ENCODE data around the gene ISL1.

Gene ISL1

DNA sequence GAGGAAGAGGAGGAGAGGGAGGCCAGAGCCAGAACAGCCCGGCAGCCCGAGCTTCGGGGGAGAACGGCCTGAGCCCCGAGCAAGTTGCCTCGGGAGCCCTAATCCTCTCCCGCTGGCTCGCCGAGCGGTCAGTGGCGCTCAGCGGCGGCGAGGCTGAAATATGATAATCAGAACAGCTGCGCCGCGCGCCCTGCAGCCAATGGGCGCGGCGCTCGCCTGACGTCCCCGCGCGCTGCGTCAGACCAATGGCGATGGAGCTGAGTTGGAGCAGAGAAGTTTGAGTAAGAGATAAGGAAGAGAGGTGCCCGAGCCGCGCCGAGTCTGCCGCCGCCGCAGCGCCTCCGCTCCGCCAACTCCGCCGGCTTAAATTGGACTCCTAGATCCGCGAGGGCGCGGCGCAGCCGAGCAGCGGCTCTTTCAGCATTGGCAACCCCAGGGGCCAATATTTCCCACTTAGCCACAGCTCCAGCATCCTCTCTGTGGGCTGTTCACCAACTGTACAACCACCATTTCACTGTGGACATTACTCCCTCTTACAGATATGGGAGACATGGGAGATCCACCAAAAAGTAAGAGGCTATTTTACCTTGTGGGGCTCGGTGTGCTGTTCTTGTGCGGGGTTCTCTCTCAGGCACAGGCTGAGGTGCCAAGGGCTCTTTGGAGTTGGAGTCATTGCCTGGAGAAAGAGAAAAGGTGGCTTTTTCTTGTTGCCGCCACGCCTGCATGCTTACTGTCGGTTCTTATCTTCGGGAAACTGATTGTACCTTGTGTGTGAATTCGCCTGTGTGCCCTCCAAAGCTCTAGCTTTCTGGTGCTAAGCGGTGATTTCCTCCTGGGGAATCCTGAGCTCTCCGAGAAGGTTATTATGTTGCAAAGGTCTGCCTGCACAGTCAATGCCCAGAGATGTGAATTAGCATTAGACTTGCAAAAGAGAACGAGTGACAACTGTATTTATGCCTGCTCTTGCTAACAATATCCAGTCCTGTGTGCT, at the start of gene ISL1:
ISL1 (plus strand) TSS at position 318 of the 991 bp plus-strand sequence; CDS start at position 542, 224 bp downstream.
- Histone ChIP-seq H3K4me3 (peak within 1 kb of the TSS in 6 of 7 experiments; percentile 5 to 48 (median 24)), H3K27ac (peak within 1 kb of the TSS in 1 of 21 experiments; percentile 11)

GRCh38 chr5:51336878-51337277, 46.4 kb upstream of the ISL1 start:
- no peak overlapping the region for H3K4me3 ChIP-seq
- H3K27ac ChIP-seq = no peak overlapping the region

GRCh38 chr5:51345106-51345505, 38.1 kb upstream of the ISL1 start:
- Histone ChIP-seq H3K27ac (no peak overlapping the region), H3K4me3 (no peak overlapping the region)

- no peak overlapping the region for H3K27ac ChIP-seq
- H3K4me3 ChIP-seq = no peak overlapping the region
Observed at GRCh38 chr5:51347157-51347556, 36.1 kb upstream of the ISL1 start.

DNA sequence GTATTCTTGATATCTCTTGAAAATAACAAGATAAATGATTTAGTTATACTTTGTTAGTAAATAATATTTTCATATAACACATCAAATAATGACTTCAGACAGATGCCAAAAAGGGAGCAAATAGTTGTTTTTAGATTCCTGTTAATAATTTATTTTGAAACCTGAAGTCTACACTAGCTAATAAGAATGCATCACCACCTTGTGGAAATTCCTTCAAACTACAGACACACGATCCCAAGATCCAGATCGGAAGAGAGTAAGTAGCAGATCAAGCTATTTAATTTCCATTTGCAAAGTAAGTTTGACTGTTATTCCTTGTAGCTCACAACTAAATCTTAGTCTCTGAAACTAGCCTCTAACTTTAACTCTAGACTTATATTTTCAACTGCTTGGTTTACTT, 35.5 kb upstream of the ISL1 start:
- Histone ChIP-seq H3K4me3 (no peak overlapping the region), H3K27ac (no peak overlapping the region)

GRCh38 chr5:51371052-51371451, 12.2 kb upstream of the ISL1 start:
- H3K27ac ChIP-seq = no peak overlapping the region
- no peak overlapping the region for H3K4me3 ChIP-seq

GRCh38 chr5:51373880-51374523, 9.2 kb upstream of the ISL1 start:
- Histone ChIP-seq H3K4me3 (no peak overlapping the region), H3K27ac (no peak overlapping the region)

GRCh38 chr5:51375084-51375483, 8.2 kb upstream of the ISL1 start:
- H3K27ac ChIP-seq = no peak overlapping the region
- H3K4me3 ChIP-seq = no peak overlapping the region

GRCh38 chr5:51376509-51376908, 6.7 kb upstream of the ISL1 start:
- no peak overlapping the region for H3K27ac ChIP-seq
- no peak overlapping the region for H3K4me3 ChIP-seq

DNA sequence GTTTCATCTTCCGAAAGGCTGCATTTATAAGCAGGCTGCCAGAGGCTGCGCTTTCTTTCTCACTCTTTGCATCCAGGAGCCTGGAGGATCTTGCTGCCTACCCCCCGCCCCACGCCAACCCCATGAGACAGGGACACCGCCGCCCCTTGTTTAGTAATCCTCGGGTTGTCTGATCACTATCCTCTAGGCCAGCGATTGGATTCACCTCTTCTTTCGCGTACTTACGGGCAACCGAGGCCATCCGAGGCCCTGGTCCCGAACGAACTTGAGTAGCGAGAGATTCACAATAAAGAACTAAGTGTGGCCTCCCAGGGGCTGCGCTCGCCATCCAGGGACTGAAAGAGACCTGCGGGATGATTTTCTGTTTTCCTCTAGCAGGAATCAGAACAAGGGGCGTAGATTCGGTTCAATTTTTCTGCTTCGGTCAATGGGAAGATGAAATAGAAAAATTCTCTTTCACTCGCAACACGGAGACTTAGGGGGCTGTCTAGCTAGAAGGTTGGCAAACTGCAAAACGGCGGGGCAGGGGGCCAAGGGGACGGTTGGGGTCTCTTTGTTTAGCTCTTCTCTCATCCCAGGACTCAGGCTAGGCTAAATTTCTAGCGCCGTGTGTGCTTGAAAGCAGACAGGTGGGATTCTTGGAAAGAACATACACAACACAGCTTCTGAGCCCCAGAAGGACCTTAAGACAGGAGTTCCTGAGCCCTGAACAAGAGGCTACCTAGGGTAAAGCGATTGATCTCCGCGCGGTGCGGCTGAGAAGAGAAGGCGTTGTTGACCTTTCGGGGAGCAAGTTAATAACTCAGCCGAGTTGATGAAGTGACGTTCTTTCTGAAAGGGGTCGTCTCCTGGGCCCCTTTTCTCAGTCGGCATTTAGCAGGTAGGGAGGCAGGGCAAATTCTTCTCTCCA, 5.8 kb upstream of the ISL1 start:
- Histone ChIP-seq H3K4me3 (no peak overlapping the region), H3K27ac (no peak overlapping the region)

DNA sequence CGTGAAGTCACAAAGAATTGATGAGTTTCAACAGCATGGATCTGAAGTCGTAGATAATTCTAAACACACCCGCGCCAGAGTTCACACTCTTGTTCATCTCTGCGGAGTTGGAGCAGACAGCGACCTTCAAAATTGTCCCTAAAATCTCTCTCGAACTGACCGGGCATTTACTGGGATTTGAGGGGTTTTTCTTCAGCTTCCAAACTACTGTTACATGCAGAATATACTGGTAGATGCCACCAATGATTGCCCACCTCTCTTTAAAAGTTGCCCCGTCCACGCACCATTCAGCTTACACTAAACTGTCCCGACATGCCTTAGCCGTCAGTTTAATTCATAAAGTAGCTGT, 5.2 kb upstream of the ISL1 start:
- Histone ChIP-seq H3K4me3 (no peak overlapping the region), H3K27ac (no peak overlapping the region)

GRCh38 chr5:51378448-51379330, 4.6 kb upstream of the ISL1 start:
- Histone ChIP-seq H3K27ac (no peak overlapping the region), H3K4me3 (no peak overlapping the region)

DNA sequence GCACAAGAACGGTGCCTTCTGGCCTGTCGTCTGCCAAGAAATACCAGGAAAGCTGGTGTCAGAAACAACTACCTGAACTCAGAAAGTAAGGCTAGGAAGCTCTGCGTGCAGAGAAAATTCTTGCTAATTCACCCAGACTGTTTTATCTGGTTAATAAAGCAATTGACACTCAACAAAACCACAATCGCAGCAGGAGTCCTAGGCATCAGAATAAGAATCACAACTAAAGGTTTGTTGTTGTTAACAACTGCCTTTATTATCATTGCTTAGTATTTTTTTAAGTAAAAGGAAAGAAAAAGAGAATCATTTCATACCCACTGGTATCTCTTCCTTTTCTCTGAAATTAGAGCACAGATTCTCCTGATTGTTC, 3.9 kb upstream of the ISL1 start:
- Histone ChIP-seq H3K27ac (no peak overlapping the region), H3K4me3 (no peak overlapping the region)

- no peak overlapping the region for H3K27ac ChIP-seq
- no peak overlapping the region for H3K4me3 ChIP-seq
Observed at GRCh38 chr5:51380603-51381207, 2.5 kb upstream of the ISL1 start.

DNA sequence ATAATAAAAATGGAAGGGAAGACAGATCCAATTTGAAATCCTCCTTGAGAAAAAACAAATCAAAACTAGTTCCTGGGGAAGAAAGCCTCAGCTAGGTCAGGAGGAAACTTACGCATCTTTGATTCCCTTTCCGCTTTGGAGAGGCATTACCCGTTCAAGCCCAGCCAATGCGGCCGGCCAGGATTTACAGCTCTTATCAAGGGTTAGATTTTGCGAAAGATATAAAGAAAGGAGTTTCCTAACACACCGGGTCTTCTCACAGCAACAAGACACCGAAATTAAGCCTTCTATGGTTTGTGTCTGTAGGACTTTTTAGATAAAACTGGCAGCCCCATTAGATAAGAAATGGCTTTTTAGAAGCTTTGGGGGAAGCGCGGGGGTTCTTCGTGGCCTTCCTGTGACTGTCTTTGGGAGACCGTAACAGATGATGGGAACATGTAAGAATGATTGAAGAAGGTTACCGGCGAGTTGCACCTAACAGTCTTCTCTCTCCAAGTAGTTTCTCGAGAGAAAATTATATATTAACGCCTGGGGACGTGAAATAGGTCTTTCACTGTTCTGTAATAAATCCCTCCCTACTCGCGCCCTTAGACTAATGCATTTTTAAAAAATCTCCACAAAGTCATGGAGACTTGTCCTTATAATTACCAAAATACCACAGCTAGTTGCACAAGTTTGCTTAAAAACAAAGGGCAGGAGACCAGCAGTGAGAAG, 1.3 kb upstream of the ISL1 start:
- peak overlapping the region in 1 of 7 experiments; percentile 32 for H3K4me3 ChIP-seq
- no peak overlapping the region for H3K27ac ChIP-seq

DNA sequence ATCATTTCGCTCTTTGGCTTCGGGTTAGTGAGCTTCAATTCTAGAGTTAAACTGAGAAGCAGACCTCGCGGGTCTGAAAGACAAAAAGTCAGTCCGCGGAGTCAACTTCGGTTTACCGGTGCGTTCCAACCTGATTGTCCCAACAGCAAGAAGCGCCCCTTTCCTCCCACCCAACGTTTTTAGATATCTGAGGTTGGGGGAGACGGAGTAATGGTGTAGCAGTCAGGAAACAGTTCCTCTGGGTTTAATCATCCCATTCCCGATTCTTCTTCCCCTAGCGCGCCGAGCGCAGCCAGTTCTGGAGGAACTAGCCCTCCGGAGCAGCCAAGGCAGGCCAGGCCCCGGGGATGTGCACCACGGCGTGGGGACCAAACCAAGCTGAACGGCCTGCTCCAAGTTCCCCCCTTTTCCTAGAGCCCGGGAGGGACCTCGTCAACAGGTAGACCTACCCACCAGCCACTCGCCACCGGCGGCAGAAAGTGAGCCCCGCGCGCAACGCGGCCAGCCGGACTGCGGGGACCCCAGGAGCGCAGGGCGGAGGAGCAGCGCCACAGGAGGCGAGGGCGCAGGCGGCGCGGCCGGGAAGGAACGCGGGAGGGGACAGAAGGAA, 622 bp upstream of the ISL1 start:
- Histone ChIP-seq H3K27ac (no peak overlapping the region), H3K4me3 (peak overlapping the region in 6 of 7 experiments; percentile 5 to 48 (median 24))

- Histone ChIP-seq H3K27ac (no peak overlapping the region), H3K4me3 (no peak overlapping the region)
Observed at GRCh38 chr5:51384281-51384840, 1.1 kb downstream of the ISL1 start.

Measured in skin epidermis (tissue), 12 donors.